Mucosa of gallbladder (tissue), 1 donor: ENCODE results near the gene AKAP11. TPM values are rescaled to one million over a fixed set of nuclear protein-coding genes. Genes with fewer than 3 reads are reported as not detected.

Experiments
- total RNA-seq: library from RNA; stranded (reverse); gene quantifications from one replicate; pipeline ENCODE4 v1.2.1, GENCODE V29; 2021
- donor health status: DM: no; HTN: no; CAD: no.

The AKAP11 gene
- total RNA-seq, 1 donor from 2014 or later = 36.1 TPM

Other genes starting within 250 kb of the AKAP11 start
- gene DGKH, start 223.5 kb upstream of the AKAP11 start, total RNA-seq = 16.8 TPM